GM12892 (cell line): ENCODE measurements around the gene VPS11.

Experiments used
- POLR2A ChIP-seq: IDR thresholded peaks from 2 replicates; pipeline ENCODE4 v1.6.1; 2011; ENCODE audit warnings: low read depth, low read length, control low read depth
- POLR2AphosphoS5 ChIP-seq: IDR thresholded peaks from 2 replicates; pipeline ENCODE4 v1.6.1; 2011; ENCODE audit warnings: low read depth, low read length, control low read depth

GRCh38 chr11:119108857-119109221 is 41.2 kb downstream of the VPS11 start:
- TF ChIP-seq POLR2A (no peak), POLR2AphosphoS5 (no peak)
